Activated CD8-positive, alpha-beta T cell treated with anti-CD3 and anti-CD28 coated beads, Interleukin-2, amount 10 ng/mL, durations not matched to agents 7 days and 5 days (primary cell): ENCODE measurements around the gene FOLR1. TPM values are rescaled to one million over a fixed set of nuclear protein-coding genes. Genes with fewer than 3 reads are reported as not detected.

Experiments
- ATAC-seq: fragments of 150-1000 bp; cut with Tn5 transposase; one replicate; pipeline ENCODE4 v1.10.0; 2021; ENCODE audit warnings: moderate library complexity
- CTCF ChIA-PET: fragments of 350-600 bp; sonication (Branson Sonifier 250); formaldehyde crosslinking; loops from one replicate; lab custom pipeline; 2021; ENCODE audit warnings: antibody characterized with exemption; lab: Charles Lee
- POLR2A ChIA-PET: fragments of 350-600 bp; sonication (Branson Sonifier 250); formaldehyde crosslinking; loops from one replicate; lab custom pipeline; 2021; ENCODE audit warnings: antibody characterized with exemption; lab: Charles Lee
- DNase-seq: peaks from one replicate; pipeline ENCODE4 v3.0.0-alpha.2; 2020
- H3K27ac Mint-ChIP-seq: one replicate; pipeline ENCODE4 v1.8.0; 2021; ENCODE audit warnings: mild to moderate bottlenecking, mixed read lengths
- H3K27me3 Mint-ChIP-seq: one replicate; pipeline ENCODE4 v1.8.0; 2021; ENCODE audit warnings: low read depth, mixed read lengths
- H3K36me3 Mint-ChIP-seq: one replicate; pipeline ENCODE4 v1.8.0; 2021; ENCODE audit warnings: low read depth, mixed read lengths
- H3K4me1 Mint-ChIP-seq: one replicate; pipeline ENCODE4 v1.8.0; 2021; ENCODE audit warnings: low read depth, mixed read lengths
- H3K4me3 Mint-ChIP-seq: one replicate; pipeline ENCODE4 v1.8.0; 2021; ENCODE audit warnings: mild to moderate bottlenecking, mixed read lengths
- H3K9me3 Mint-ChIP-seq: one replicate; pipeline ENCODE4 v1.8.0; 2022; ENCODE audit warnings: mixed read lengths; ENCODE audit not compliant: insufficient read depth
- total RNA-seq, 2 experiments: library from RNA; stranded (reverse); gene quantifications; one replicate each; pipeline ENCODE4 v1.2.3, GENCODE V29; 2021

The FOLR1 gene
- total RNA-seq, 2 experiments from 2014 or later, result not detected

- Mint-ChIP-seq H3K36me3 (peaks cover 25% of the 10 kb centered on the region), H3K4me1 (peaks cover 21% of the 10 kb centered on the region), H3K27me3 (peaks cover 43% of the 10 kb centered on the region), H3K27ac (no peak overlapping the region), H3K4me3 (peak overlapping the region; percentile 40), H3K9me3 (no peaks in the 10 kb centered on the region)
- no peak for DNase-seq
- ChIA-PET CTCF (interaction anchor here (1.4 to 4.0 kb wide), 3 partner anchors 13 to 191 kb away, joined by 5 to 21 read pairs (median 15); partner anchors contain the start of gene INPPL1), POLR2A (no interaction called here)
- peak; percentile 27 for ATAC-seq
Measured at GRCh38 chr11:72239313-72239848, 47.4 kb downstream of the FOLR1 start.

DNA sequence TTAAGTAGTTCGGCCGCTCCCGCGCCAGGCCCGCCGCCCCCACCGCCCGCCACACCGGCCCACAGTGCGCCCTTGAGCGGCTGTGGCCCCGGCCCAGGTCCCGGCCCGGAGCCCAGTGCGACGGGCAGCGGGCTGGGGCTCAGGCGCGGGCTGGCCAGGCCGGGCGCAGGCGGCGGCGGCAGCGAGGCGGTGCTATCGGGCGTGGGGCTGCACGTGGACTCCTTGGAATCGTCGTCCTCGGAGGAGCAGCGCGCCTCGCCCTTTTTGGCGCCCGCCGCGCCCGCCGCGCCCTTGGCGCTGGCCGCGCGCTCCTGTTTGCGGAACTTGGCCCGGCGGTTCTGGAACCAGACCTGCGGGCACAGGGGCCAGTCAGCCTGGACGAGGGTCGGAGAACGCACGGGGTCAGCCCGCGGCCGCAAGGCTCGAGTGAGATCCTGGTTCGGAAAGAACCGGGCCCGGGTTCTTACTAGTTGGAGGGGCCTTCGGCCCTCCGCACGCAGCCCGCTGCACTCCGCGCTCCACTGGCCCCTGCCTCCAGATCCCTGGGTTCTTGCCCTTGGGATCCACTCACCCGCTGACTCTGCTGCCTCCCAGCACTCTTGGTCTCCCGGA is 48.0 kb downstream of the FOLR1 start:
- H3K9me3 Mint-ChIP-seq, result no peaks in the 10 kb centered on the region
- peaks cover 49% of the 10 kb centered on the region for H3K27me3 Mint-ChIP-seq
- ChIA-PET POLR2A (interaction anchor here (0.8 kb wide), 1 partner anchor 190 kb away, joined by 4 read pairs; no protein-coding TSS in a partner anchor), CTCF (interaction anchor here (0.7 to 2.0 kb wide), 3 partner anchors 96 to 195 kb away, joined by 5 to 15 read pairs (median 5); partner anchors contain the start of gene CLPB)
- H3K4me1 Mint-ChIP-seq, result peaks cover 25% of the 10 kb centered on the region
- DNase-seq (no peak), ATAC-seq (peak; percentile 31)
- peaks cover 23% of the 10 kb centered on the region for H3K36me3 Mint-ChIP-seq
- H3K27ac Mint-ChIP-seq, result no peak overlapping the region
- peak overlapping the region; percentile 57 for H3K4me3 Mint-ChIP-seq

DNA sequence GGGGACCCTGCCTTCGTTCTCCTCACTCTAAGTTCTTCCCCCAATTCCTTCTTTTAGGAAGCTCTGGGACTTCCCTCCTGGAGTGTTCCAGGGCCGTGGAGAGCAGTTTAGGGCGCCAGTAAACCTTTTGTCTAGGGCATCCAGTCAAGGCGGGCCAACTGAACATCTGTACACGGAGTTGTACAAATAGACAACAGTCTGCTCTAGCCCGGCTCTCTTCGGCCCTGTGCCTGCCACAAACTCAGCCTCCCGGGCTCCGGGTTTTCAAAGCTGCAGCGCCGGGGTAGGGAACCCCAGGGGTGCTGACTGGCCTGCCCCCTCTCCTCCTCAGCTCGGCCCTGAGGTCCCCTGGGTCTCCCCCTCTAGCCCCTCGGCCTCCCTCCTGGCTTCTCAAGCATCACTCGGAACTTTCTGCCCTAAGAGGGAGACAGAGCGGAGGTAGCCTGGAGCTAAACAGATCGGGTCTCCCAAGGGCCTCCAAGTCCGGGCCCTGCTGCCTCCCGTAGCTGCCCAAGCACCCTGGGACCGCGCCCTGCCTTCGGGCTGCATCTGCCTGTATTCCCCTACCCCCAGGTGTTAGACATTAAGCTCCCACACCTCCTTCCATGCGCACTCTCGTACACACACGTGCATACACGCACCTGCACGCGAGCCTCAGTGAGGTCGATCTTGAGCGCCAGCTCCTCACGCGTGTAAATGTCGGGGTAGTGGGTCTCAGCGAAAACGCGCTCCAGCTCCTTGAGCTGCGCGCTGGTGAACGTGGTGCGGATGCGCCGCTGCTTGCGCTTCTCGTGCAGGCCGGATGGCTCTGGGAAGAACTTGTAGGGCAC is 48.7 kb downstream of the FOLR1 start:
- POLR2A ChIA-PET, result interaction anchor here (0.8 to 1.1 kb wide), 2 partner anchors 16 to 190 kb away, joined by 3 to 4 read pairs; partner anchors contain the start of gene INPPL1

GRCh38 chr11:72241291-72241781 is 49.4 kb downstream of the FOLR1 start:
- POLR2A ChIA-PET, result interaction anchor here (1.1 kb wide), 1 partner anchor 16 kb away, joined by 3 read pairs; the partner anchor contains the start of gene INPPL1
- H3K4me3 Mint-ChIP-seq, result no peak overlapping the region

More for the DNA sequence above, 48.7 kb downstream of the FOLR1 start:
- DNase-seq (no peak), ATAC-seq (no peak)
- peaks cover 20% of the 10 kb centered on the region for H3K36me3 Mint-ChIP-seq
- peaks cover 25% of the 10 kb centered on the region for H3K4me1 Mint-ChIP-seq
- no peak overlapping the region for H3K27ac Mint-ChIP-seq
- peaks cover 49% of the 10 kb centered on the region for H3K27me3 Mint-ChIP-seq
- H3K4me3 Mint-ChIP-seq, result peak overlapping the region; percentile 57
- CTCF ChIA-PET, result interaction anchor here (0.7 to 2.0 kb wide), 4 partner anchors 57 to 194 kb away, joined by 3 to 15 read pairs (median 5); partner anchors contain the start of gene CLPB
- no peaks in the 10 kb centered on the region for H3K9me3 Mint-ChIP-seq

GRCh38 chr11:72242141-72242540 is 50.2 kb downstream of the FOLR1 start:
- H3K27me3 Mint-ChIP-seq, result peaks cover 49% of the 10 kb centered on the region
- POLR2A ChIA-PET, result no interaction called here

More at GRCh38 chr11:72241291-72241781, 49.4 kb downstream of the FOLR1 start:
- no peak overlapping the region for H3K27ac Mint-ChIP-seq
- peaks cover 25% of the 10 kb centered on the region for H3K4me1 Mint-ChIP-seq
- peaks cover 20% of the 10 kb centered on the region for H3K36me3 Mint-ChIP-seq
- CTCF ChIA-PET, result interaction anchor here (0.8 to 2.0 kb wide), 3 partner anchors 58 to 189 kb away, joined by 3 to 15 read pairs (median 5); no protein-coding TSS in a partner anchor
- DNase-seq (no peak), ATAC-seq (no peak)
- H3K9me3 Mint-ChIP-seq, result no peaks in the 10 kb centered on the region
- H3K27me3 Mint-ChIP-seq, result peaks cover 49% of the 10 kb centered on the region

GRCh38 chr11:72243173-72244059 is 51.5 kb downstream of the FOLR1 start:
- Mint-ChIP-seq H3K4me3 (no peak overlapping the region), H3K36me3 (peaks cover 12% of the 10 kb centered on the region), H3K27ac (no peak overlapping the region), H3K4me1 (peaks cover 25% of the 10 kb centered on the region), H3K9me3 (no peaks in the 10 kb centered on the region), H3K27me3 (peaks cover 49% of the 10 kb centered on the region)
- DNase-seq, result no peak
- ChIA-PET CTCF (no interaction called here), POLR2A (no interaction called here)
- no peak for ATAC-seq

More at GRCh38 chr11:72242141-72242540, 50.2 kb downstream of the FOLR1 start:
- CTCF ChIA-PET, result no interaction called here
- no peak overlapping the region for H3K4me3 Mint-ChIP-seq
- no peak for DNase-seq
- peaks cover 14% of the 10 kb centered on the region for H3K36me3 Mint-ChIP-seq
- peaks cover 25% of the 10 kb centered on the region for H3K4me1 Mint-ChIP-seq
- no peak for ATAC-seq
- H3K9me3 Mint-ChIP-seq, result no peaks in the 10 kb centered on the region
- H3K27ac Mint-ChIP-seq, result no peak overlapping the region

- ChIA-PET POLR2A (no interaction called here), CTCF (no interaction called here)
- H3K4me1 Mint-ChIP-seq, result peaks cover 22% of the 10 kb centered on the region
- H3K27me3 Mint-ChIP-seq, result peaks cover 46% of the 10 kb centered on the region
- peaks cover 8% of the 10 kb centered on the region for H3K36me3 Mint-ChIP-seq
- no peak within 1 kb of the TSS for H3K4me3 Mint-ChIP-seq
- H3K9me3 Mint-ChIP-seq, result no peaks in the 10 kb centered on the region
- H3K27ac Mint-ChIP-seq, result peak within 1 kb of the TSS; percentile 13
- DNase-seq (no peak), ATAC-seq (no peak)
Measured at GRCh38 chr11:72244060-72244360, 52.1 kb downstream of the FOLR1 start, which contains the start of gene PHOX2A. Gene PHOX2A (minus strand): TSS chr11:72244176. CDS start chr11:72244004, 172 bp downstream.

DNA sequence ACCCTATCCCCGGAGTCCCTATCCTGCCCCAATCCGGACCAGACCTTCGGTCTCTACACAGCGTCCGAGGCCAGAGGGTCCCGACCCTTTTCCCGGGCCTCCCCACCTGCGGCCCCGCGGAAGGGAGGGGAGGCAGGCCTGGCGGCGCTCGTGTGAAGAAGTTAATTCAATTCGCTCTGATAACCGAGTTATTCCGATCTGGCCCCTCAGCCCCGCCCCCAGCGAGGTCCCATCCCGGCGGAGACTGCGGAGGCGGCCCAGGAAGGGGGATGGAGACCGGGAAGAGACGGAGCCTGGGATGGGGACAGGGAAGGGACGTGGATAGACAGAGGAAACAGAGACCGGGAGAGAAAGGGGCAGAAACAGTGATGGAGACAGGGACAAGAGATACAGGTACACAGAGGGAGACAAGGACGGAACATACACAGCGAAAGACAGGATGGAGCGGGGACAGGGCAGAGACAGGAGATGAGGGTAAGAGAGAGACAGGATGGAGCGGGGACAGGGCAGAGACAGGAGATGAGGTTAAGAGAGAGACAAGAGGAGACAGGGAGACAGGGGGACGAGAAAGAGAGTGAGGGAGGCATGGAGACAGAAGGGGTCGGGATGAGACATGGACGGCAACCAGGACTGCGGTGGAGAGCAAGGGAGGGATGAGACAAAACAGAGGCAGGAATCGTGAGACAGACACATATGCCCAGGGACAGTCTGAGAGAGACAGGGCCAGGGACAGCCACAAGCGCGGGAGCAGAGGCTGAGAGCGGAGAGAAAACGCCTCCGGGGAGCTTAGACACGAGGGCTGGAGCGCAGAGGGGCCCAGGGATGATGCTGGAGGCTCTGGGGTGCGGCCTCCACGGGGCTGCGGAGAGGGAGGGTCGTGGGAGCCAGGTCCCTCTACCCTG is 52.7 kb downstream of the FOLR1 start:
- POLR2A ChIA-PET, result interaction anchor here (0.8 kb wide), 1 partner anchor 186 kb away, joined by 5 read pairs; no protein-coding TSS in a partner anchor
- CTCF ChIA-PET, result interaction anchor here (0.8 to 2.0 kb wide), 5 partner anchors 167 to 219 kb away, joined by 3 to 7 read pairs (median 4); no protein-coding TSS in a partner anchor
- Mint-ChIP-seq H3K36me3 (peaks cover 8% of the 10 kb centered on the region), H3K4me3 (no peak overlapping the region), H3K27ac (peak overlapping the region; percentile 13), H3K27me3 (peaks cover 44% of the 10 kb centered on the region), H3K9me3 (no peaks in the 10 kb centered on the region), H3K4me1 (peaks cover 18% of the 10 kb centered on the region)
- no peak for ATAC-seq
- no peak for DNase-seq

DNA sequence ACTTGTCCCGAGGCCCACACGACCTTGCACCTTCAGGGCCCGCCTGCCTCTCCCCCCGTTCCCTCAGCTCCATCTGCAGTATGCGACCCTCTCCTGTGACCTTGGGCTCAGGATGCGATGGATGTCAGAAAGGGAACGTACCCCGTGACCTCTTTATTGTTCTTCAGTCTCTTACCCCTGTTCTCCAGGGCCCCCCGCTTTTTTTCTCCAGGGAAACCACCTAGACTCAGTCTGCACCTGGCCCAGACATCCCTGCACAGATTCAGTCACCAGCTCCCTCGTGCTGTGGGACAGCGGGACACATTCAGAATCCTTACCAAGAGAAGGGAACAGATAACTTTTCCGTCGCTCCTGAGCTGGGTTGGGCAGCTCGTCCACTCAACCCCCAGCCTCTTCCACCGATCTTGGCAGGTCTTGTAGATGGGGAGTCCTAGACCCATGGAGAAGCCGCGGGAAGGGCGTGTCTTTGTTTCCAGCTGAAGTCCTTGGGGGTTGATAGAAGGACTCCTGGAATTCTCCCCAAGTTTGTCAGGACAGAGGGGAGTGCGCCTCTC is 53.4 kb downstream of the FOLR1 start:
- Mint-ChIP-seq H3K27me3 (peaks cover 43% of the 10 kb centered on the region), H3K36me3 (peaks cover 7% of the 10 kb centered on the region), H3K9me3 (no peaks in the 10 kb centered on the region), H3K4me1 (peaks cover 16% of the 10 kb centered on the region), H3K27ac (no peak overlapping the region), H3K4me3 (no peak overlapping the region)
- POLR2A ChIA-PET, result interaction anchor here (0.6 to 0.8 kb wide), 2 partner anchors 80 to 185 kb away, joined by 3 to 5 read pairs; no protein-coding TSS in a partner anchor
- CTCF ChIA-PET, result interaction anchor here (0.8 to 2.0 kb wide), 5 partner anchors 166 to 220 kb away, joined by 3 to 7 read pairs (median 4); no protein-coding TSS in a partner anchor
- DNase-seq, result no peak
- no peak for ATAC-seq
